ENCODE results near the gene UCHL3.
A peak's percentile ranks its signal among the peaks of the same experiment; 100 is the strongest.

Gene UCHL3

DNA sequence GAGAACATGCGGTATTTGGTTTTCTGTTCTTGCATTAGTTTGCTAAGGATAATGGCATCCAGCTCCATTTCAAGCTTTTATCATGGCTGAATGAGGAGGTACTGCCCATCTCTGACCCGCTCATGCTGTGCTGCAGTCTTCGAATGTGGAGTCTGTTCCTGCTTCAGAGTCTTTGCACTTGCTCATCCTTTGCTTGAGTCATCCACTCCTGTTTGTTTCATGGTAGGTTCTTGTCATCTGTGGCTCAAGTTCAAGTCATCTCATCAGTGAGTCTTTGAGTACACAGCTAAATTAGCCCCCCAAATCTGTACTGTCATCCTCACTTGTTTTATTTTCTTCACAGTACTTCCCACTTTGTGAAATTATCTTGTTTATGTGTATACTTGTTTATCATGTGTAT lies 5.4 kb downstream of the UCHL3 start:
- Histone ChIP-seq H3K27ac (ENCODE audit: low read length) (no peak overlapping the region), H3K4me3 (ENCODE audit: low read length) (no peak overlapping the region), H3K36me3 (ENCODE audit: control insufficient read depth, low read depth, low read length) (peaks cover 4% of the 10 kb centered on the region), H3K27me3 (ENCODE audit: control insufficient read depth, insufficient read depth, low read length) (no peaks in the 10 kb centered on the region), H3K9ac (ENCODE audit: low read length) (no peak overlapping the region), H3K9me3 (ENCODE audit: control insufficient read depth, low read depth, low read length) (no peaks in the 10 kb centered on the region), H3K4me1 (ENCODE audit: control insufficient read depth, low read depth, low read length) (peaks cover 5% of the 10 kb centered on the region)

DNA sequence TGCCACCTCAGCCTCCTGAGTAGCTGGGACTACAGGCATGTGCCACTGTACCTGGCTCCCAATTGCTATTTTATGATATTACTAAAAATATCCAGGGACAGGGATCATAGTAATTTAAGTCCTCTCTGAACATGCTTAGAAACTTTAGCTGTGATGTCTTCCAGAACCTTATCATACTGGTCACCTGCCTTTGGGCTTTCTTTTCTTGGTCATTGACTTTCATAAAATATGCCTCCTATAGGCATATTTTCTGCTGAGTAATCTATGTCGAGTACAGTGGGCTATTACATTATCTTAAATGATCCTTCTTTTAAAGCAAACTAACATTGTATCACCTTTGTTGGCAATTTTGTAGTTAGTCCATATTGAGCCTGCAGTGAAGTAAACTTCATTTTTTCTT lies 6.2 kb downstream of the UCHL3 start:
- peaks cover 8% of the 10 kb centered on the region for H3K36me3 ChIP-seq (ENCODE audit: control insufficient read depth, low read depth, low read length)
- no peak overlapping the region for H3K9ac ChIP-seq (ENCODE audit: low read length)
- no peak overlapping the region for H3K27ac ChIP-seq (ENCODE audit: low read length)
- no peak overlapping the region for H3K4me3 ChIP-seq (ENCODE audit: low read length)
- no peaks in the 10 kb centered on the region for H3K9me3 ChIP-seq (ENCODE audit: control insufficient read depth, low read depth, low read length)
- peaks cover under 1% of the 10 kb centered on the region for H3K4me1 ChIP-seq (ENCODE audit: control insufficient read depth, low read depth, low read length)
- H3K27me3 ChIP-seq (ENCODE audit: control insufficient read depth, insufficient read depth, low read length): no peaks in the 10 kb centered on the region

DNA sequence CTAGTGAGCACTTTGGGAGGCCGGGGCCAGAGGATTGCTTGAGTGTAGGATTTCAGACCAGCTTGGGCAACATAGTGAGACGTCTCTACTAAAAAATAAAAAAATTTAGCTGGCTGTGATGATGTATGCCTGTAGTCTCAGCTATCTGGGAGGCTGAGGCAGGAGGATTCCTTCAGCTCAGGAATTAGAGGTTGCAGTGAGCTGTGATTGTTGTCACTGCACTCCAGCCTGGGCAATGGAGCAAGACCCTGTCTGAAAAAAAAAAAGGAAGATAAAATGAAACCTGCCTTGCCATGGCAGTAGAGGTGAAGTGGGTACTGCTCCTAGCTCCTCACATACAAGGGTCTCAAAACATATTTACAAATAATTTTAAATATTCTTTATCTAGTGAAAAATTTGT lies 7.4 kb downstream of the UCHL3 start:
- Histone ChIP-seq H3K27ac (ENCODE audit: low read length) (no peak overlapping the region), H3K9ac (ENCODE audit: low read length) (no peak overlapping the region), H3K4me3 (ENCODE audit: low read length) (no peak overlapping the region), H3K9me3 (ENCODE audit: control insufficient read depth, low read depth, low read length) (no peaks in the 10 kb centered on the region), H3K27me3 (ENCODE audit: control insufficient read depth, insufficient read depth, low read length) (no peaks in the 10 kb centered on the region), H3K36me3 (ENCODE audit: control insufficient read depth, low read depth, low read length) (peaks cover 9% of the 10 kb centered on the region), H3K4me1 (ENCODE audit: control insufficient read depth, low read depth, low read length) (no peaks in the 10 kb centered on the region)

DNA sequence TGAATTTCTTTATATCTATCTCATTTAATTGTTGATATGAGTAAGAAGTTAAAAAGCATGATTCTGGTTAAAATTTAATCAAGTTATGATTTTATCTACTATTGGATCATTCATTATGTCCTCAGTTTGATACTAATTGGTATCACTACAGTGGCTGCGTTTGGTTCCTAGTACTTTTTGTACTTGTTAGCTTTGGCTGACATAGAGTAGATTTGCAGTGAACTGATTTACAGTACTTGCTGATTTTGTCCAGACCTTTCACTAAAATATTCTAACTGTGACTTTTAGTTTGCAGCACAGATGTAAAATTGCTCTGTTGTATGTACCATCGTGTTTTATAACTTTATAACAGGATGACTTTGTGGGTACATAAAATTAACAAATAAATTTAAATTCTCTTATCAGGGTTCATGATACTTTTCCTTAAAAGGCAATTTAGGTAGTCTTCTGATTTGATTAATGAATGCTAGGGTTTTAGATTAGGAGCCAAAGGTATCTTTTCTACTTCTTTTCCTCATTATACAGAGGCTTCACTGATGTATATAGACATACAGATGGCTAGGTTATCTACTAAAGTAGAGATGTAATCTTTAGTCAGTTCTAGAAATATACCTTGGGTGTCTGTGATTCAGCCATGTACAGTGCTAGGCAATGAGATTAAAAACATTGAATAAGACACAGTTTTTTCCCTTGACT lies 8.7 kb downstream of the UCHL3 start:
- Histone ChIP-seq H3K27me3 (ENCODE audit: control insufficient read depth, insufficient read depth, low read length) (no peaks in the 10 kb centered on the region), H3K36me3 (ENCODE audit: control insufficient read depth, low read depth, low read length) (peaks cover 9% of the 10 kb centered on the region), H3K4me1 (ENCODE audit: control insufficient read depth, low read depth, low read length) (no peaks in the 10 kb centered on the region), H3K27ac (ENCODE audit: low read length) (no peak overlapping the region), H3K9me3 (ENCODE audit: control insufficient read depth, low read depth, low read length) (no peaks in the 10 kb centered on the region), H3K9ac (ENCODE audit: low read length) (no peak overlapping the region), H3K4me3 (ENCODE audit: low read length) (no peak overlapping the region)

DNA sequence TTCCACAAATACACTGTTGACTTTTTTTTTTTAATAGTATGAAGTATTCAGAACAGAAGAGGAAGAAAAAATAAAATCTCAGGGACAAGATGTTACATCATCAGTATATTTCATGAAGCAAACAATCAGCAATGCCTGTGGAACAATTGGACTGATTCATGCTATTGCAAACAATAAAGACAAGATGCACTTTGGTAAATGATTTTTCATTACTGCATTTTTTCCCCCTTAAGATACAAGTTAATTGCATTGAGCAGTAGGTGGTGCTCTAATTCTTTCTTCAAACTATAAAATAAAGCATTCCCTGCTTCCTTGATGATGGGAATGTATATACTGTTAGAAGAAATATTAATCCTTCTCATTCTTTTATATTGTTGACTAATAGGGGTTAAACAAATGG lies 17.1 kb downstream of the UCHL3 start:
- H3K27ac ChIP-seq (ENCODE audit: low read length): no peak overlapping the region
- H3K9ac ChIP-seq (ENCODE audit: low read length): no peak overlapping the region
- peaks cover 15% of the 10 kb centered on the region for H3K36me3 ChIP-seq (ENCODE audit: control insufficient read depth, low read depth, low read length)
- no peaks in the 10 kb centered on the region for H3K4me1 ChIP-seq (ENCODE audit: control insufficient read depth, low read depth, low read length)
- no peaks in the 10 kb centered on the region for H3K27me3 ChIP-seq (ENCODE audit: control insufficient read depth, insufficient read depth, low read length)
- no peak overlapping the region for H3K4me3 ChIP-seq (ENCODE audit: low read length)
- no peaks in the 10 kb centered on the region for H3K9me3 ChIP-seq (ENCODE audit: control insufficient read depth, low read depth, low read length)

DNA sequence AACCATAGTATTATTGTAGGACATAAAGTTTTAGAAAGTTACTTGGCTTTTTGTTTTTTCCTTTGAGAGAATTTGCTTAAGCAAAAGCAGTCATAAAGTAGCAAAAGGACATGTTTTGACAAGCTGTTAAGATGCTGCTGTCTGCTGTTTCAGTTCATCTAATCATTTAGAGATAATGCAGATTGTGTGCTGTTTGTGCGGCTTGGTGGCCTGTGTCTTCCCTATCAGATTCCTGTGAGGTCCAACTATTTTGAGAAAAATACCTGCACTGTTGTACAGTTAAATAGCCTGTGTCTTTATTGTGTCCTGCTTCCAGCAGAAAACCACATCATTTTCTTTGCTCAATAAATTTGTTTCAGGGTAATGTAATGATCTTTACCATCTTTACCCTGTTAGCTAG lies 20.0 kb downstream of the UCHL3 start:
- Histone ChIP-seq H3K27me3 (ENCODE audit: control insufficient read depth, insufficient read depth, low read length) (no peaks in the 10 kb centered on the region), H3K9me3 (ENCODE audit: control insufficient read depth, low read depth, low read length) (no peaks in the 10 kb centered on the region), H3K4me1 (ENCODE audit: control insufficient read depth, low read depth, low read length) (no peaks in the 10 kb centered on the region), H3K27ac (ENCODE audit: low read length) (no peak overlapping the region), H3K4me3 (ENCODE audit: low read length) (no peak overlapping the region), H3K9ac (ENCODE audit: low read length) (no peak overlapping the region), H3K36me3 (ENCODE audit: control insufficient read depth, low read depth, low read length) (peaks cover 22% of the 10 kb centered on the region)

DNA sequence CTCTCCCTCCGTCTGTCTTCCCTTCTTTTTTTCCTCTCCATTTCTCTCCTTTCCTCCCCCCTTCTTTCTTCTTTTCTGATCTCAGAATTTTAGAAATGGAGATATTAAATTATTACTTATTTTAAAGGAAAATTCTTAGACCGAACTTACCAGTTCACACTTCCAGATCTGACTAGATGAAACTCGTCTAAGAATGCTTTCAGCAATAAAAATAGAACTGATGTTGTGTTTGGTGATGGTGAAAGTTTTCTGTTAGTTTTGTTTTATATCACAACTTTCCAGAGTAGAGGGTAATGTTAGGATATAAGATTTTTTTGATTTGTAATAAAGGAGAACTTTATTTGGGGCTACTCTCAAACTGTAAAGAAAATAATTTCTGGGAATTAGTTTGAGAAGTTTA lies 29.9 kb downstream of the UCHL3 start:
- Histone ChIP-seq H3K27me3 (ENCODE audit: control insufficient read depth, insufficient read depth, low read length) (no peaks in the 10 kb centered on the region), H3K36me3 (ENCODE audit: control insufficient read depth, low read depth, low read length) (peaks cover 5% of the 10 kb centered on the region), H3K27ac (ENCODE audit: low read length) (no peak overlapping the region), H3K4me3 (ENCODE audit: low read length) (no peak overlapping the region), H3K9me3 (ENCODE audit: control insufficient read depth, low read depth, low read length) (no peaks in the 10 kb centered on the region), H3K4me1 (ENCODE audit: control insufficient read depth, low read depth, low read length) (no peaks in the 10 kb centered on the region), H3K9ac (ENCODE audit: low read length) (no peak overlapping the region)

DNA sequence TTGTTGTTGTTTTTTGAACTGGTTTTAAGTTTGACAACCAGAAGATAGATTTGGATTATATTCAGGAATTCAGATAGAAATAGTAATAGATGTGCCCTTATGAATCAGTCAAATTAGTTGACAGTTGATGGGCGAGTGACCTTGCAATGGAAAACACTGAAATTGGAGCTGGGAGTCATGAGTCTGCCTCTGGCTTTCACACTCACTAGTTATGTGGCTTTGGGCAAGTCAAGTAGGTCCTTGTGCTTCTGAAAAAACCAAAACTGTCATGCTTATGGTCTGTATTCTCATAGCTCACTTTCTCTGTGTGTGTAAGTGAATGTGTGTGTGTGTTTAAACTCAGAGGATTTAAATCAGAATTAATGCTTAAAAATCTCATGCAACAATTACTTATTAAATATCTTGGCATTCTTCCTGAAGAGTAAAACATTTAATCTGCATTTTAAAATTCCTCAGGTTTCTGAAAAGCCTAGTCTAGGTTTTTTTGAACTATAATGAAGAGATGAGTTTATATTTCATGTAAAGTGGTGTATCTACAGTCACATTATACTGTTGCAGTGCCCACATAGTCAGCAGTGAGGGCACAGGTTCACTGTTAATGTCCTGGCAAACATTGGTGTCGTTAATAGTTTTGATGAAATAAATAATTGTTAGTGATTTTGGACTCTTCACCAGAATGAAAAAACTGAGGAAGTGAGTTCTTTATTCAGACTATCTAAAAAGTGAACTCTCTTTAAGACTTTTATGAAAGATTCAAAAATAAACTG lies 32.5 kb downstream of the UCHL3 start:
- Histone ChIP-seq H3K27me3 (ENCODE audit: control insufficient read depth, insufficient read depth, low read length) (no peaks in the 10 kb centered on the region), H3K9ac (ENCODE audit: low read length) (no peak overlapping the region), H3K36me3 (ENCODE audit: control insufficient read depth, low read depth, low read length) (no peaks in the 10 kb centered on the region), H3K4me1 (ENCODE audit: control insufficient read depth, low read depth, low read length) (no peaks in the 10 kb centered on the region), H3K4me3 (ENCODE audit: low read length) (no peak overlapping the region), H3K9me3 (ENCODE audit: control insufficient read depth, low read depth, low read length) (peaks cover 4% of the 10 kb centered on the region), H3K27ac (ENCODE audit: low read length) (no peak overlapping the region)

DNA sequence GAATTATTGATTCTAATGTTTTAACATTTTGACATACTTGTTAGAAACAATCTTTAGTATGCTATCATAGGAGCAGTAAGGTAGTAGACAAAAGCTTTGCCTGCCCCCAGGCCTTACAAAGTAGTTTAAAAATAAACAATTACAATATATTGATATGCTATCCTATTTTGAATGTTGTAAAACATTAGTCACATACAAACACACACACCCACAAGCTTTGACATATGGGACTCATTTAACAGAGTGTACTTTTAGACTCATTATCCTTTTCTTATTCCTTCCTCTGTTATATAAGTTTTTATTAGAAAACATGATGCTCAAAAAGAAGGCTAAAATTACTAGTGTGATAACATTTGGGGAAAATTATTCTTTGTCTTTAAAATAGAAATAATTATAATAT lies 33.5 kb downstream of the UCHL3 start:
- Histone ChIP-seq H3K36me3 (ENCODE audit: control insufficient read depth, low read depth, low read length) (no peaks in the 10 kb centered on the region), H3K9ac (ENCODE audit: low read length) (no peak overlapping the region)

DNA sequence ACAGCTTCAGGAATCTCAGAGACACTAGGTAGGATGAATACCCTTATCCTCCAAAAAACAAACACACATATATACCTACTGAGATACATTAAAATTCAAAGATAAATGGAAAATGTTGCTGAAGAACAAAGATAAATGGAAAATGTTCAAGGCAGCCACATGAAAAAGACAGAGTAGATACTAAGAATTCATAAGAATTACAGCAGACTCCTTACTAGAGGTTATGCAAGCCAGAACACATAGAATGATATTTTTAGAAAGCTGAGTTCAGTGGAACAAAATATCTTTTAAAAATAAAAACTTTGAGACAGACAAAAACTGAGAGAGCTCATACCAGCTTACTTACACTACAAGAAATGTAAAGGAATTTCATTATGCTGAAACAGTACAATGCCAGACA lies 35.6 kb downstream of the UCHL3 start:
- no peaks in the 10 kb centered on the region for H3K36me3 ChIP-seq (ENCODE audit: control insufficient read depth, low read depth, low read length)
- H3K9ac ChIP-seq (ENCODE audit: low read length): no peak overlapping the region
- peaks cover 4% of the 10 kb centered on the region for H3K9me3 ChIP-seq (ENCODE audit: control insufficient read depth, low read depth, low read length)
- no peaks in the 10 kb centered on the region for H3K27me3 ChIP-seq (ENCODE audit: control insufficient read depth, insufficient read depth, low read length)
- H3K4me3 ChIP-seq (ENCODE audit: low read length): no peak overlapping the region
- H3K4me1 ChIP-seq (ENCODE audit: control insufficient read depth, low read depth, low read length): peaks cover 3% of the 10 kb centered on the region
- no peak overlapping the region for H3K27ac ChIP-seq (ENCODE audit: low read length)

More for the DNA sequence above, 33.5 kb downstream of the UCHL3 start:
- no peak overlapping the region for H3K27ac ChIP-seq (ENCODE audit: low read length)
- H3K27me3 ChIP-seq (ENCODE audit: control insufficient read depth, insufficient read depth, low read length): no peaks in the 10 kb centered on the region
- peaks cover 3% of the 10 kb centered on the region for H3K4me1 ChIP-seq (ENCODE audit: control insufficient read depth, low read depth, low read length)
- H3K4me3 ChIP-seq (ENCODE audit: low read length): no peak overlapping the region
- H3K9me3 ChIP-seq (ENCODE audit: control insufficient read depth, low read depth, low read length): peaks cover 4% of the 10 kb centered on the region

DNA sequence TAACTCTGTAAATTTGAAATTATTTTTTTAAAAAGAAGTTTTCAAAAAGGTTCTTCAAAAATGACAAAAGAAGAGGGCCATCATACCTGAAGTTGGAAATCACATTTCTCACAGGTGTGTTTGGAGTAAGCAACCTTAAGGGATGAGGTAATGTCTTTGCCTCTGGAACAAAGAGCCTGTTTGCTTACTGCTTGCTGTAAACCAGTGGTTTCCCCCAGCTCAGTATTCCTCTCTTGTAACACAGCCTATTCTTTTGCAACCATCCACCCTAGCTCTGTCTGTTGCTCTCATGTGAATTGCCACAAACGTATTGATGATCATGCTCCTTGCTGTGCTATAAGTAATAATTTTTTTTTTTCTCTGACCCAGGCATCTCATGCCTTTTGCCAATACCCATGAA lies 38.1 kb downstream of the UCHL3 start:
- H3K36me3 ChIP-seq (ENCODE audit: control insufficient read depth, low read depth, low read length): no peaks in the 10 kb centered on the region
- H3K4me3 ChIP-seq (ENCODE audit: low read length): no peak overlapping the region
- H3K4me1 ChIP-seq (ENCODE audit: control insufficient read depth, low read depth, low read length): peaks cover 3% of the 10 kb centered on the region
- no peaks in the 10 kb centered on the region for H3K27me3 ChIP-seq (ENCODE audit: control insufficient read depth, insufficient read depth, low read length)
- peak overlapping the region; percentile 52 for H3K9ac ChIP-seq (ENCODE audit: low read length)
- H3K9me3 ChIP-seq (ENCODE audit: control insufficient read depth, low read depth, low read length): peaks cover 4% of the 10 kb centered on the region
- peak overlapping the region; percentile 4 for H3K27ac ChIP-seq (ENCODE audit: low read length)

DNA sequence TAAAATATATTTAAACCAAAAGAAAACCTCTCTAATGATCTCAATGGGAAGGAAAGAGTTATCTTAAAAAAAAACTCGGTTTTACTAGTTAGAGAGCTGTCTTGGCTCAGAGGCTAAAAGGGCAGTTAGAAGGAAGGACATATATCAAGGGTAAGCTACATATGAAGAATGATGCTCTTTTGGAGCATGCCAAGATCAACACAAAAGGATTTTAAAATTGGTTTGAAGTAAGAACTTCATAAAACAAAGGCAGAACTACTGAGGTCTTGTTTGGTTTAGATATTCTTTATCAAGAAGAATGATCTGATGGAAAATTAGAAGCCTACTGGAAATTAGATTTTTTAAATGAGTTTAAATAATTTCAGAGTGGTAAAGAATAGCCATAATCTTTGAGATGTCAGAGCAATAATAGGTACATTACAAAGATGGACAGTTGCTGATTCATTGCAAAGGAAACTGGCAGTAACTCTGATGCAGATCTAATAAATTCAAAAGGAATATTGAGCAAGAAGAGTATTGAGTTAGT lies 47.1 kb downstream of the UCHL3 start:
- H3K4me1 ChIP-seq (ENCODE audit: control insufficient read depth, low read depth, low read length): peaks cover 8% of the 10 kb centered on the region
- no peak overlapping the region for H3K4me3 ChIP-seq (ENCODE audit: low read length)
- no peaks in the 10 kb centered on the region for H3K36me3 ChIP-seq (ENCODE audit: control insufficient read depth, low read depth, low read length)
- no peak overlapping the region for H3K9ac ChIP-seq (ENCODE audit: low read length)
- H3K9me3 ChIP-seq (ENCODE audit: control insufficient read depth, low read depth, low read length): no peaks in the 10 kb centered on the region
- H3K27ac ChIP-seq (ENCODE audit: low read length): no peak overlapping the region
- no peaks in the 10 kb centered on the region for H3K27me3 ChIP-seq (ENCODE audit: control insufficient read depth, insufficient read depth, low read length)

Measured in iPS-18a (cell line).